Keratinocyte (primary cell): ENCODE data around the gene TSPAN18. TPM values are rescaled to one million over a fixed set of nuclear protein-coding genes. Genes with fewer than 3 reads are reported as not detected.

Experiments
- DNase-seq: peaks from one replicate; pipeline ENCODE4 v3.0.0-alpha.2; 2011; ENCODE audit warnings: low read depth, missing footprints, low spot score
- FAIRE-seq: peaks from 2 replicates; lab custom pipeline; 2011; peaks lifted over from hg19 to GRCh38; lab: Jason Lieb, UNC
- H2AFZ ChIP-seq: 2 replicates; pipeline ENCODE4 v1.6.0; 2012; ENCODE audit warnings: low read length, control low read depth, inconsistent platforms; ENCODE audit not compliant: control insufficient read depth
- H3K27ac ChIP-seq: 2 replicates; pipeline ENCODE4 v1.5.1; 2011; ENCODE audit warnings: low read length; ENCODE audit not compliant: control insufficient read depth, insufficient read depth
- H3K27me3 ChIP-seq: 3 replicates; pipeline ENCODE4 v1.6.0; 2011; ENCODE audit warnings: low read length; ENCODE audit not compliant: control insufficient read depth, insufficient read depth; ENCODE audit errors: extremely low read depth
- H3K36me3 ChIP-seq, 2 experiments: 2 replicates in 1 of 2; 3 replicates in 1 of 2; pipeline ENCODE4 v1.5.1; 2011; ENCODE audit warnings: low read length in 2 of 2, mild to moderate bottlenecking in 1 of 2; ENCODE audit not compliant: control insufficient read depth in 2 of 2, insufficient read depth in 2 of 2; ENCODE audit errors: extremely low read depth in 1 of 2
- H3K4me1 ChIP-seq: 3 replicates; pipeline ENCODE4 v1.5.1; 2011; ENCODE audit warnings: low read length; ENCODE audit not compliant: control insufficient read depth, insufficient read depth; ENCODE audit errors: extremely low read depth
- H3K4me2 ChIP-seq: 3 replicates; pipeline ENCODE4 v1.6.0; 2011; ENCODE audit warnings: low read depth, low read length; ENCODE audit not compliant: control insufficient read depth, insufficient read depth; ENCODE audit errors: extremely low read depth
- H3K4me3 ChIP-seq, 3 experiments: fragments of 200-600 bp in 1 of 3; sonication (generic) in 1 of 3; 2 replicates in 2 of 3; 3 replicates in 1 of 3; pipeline ENCODE4 v1.5.1; 2011 to 2016; ENCODE audit warnings: low read length in 3 of 3, mild to moderate bottlenecking in 3 of 3, control low read depth in 2 of 3, inconsistent platforms in 1 of 3, low read depth in 1 of 3, mixed read lengths in 1 of 3, mixed run types in 1 of 3, moderate library complexity in 1 of 3; ENCODE audit not compliant: control insufficient read depth in 2 of 3, insufficient read depth in 2 of 3; ENCODE audit errors: extremely low read depth in 1 of 3
- H3K79me2 ChIP-seq: 2 replicates; pipeline ENCODE4 v1.6.0; 2012; ENCODE audit warnings: low read length; ENCODE audit not compliant: control insufficient read depth, insufficient read depth
- H3K9ac ChIP-seq: 3 replicates; pipeline ENCODE4 v1.6.0; 2011; ENCODE audit warnings: low read length; ENCODE audit not compliant: control insufficient read depth, insufficient read depth; ENCODE audit errors: extremely low read depth
- H3K9me1 ChIP-seq: 3 replicates; pipeline ENCODE4 v1.6.0; 2011; ENCODE audit warnings: low read length; ENCODE audit not compliant: control insufficient read depth, insufficient read depth; ENCODE audit errors: extremely low read depth
- H3K9me3 ChIP-seq: 2 replicates; pipeline ENCODE4 v1.5.1; 2012; ENCODE audit warnings: low read depth, low read length; ENCODE audit not compliant: control insufficient read depth
- H4K20me1 ChIP-seq: 3 replicates; pipeline ENCODE4 v1.6.0; 2011; ENCODE audit warnings: low read length; ENCODE audit not compliant: control insufficient read depth, insufficient read depth; ENCODE audit errors: extremely low read depth
- EZH2 ChIP-seq: IDR thresholded peaks from one replicate; pipeline ENCODE4 v1.6.1; 2012; ENCODE audit warnings: inconsistent platforms, mild to moderate bottlenecking, low read length, moderate library complexity
- dilution Hi-C: fragments of 300-500 bp; cut with MboI; formaldehyde crosslinking; loops from one replicate; pipeline ENCODE4 v1.7.0; 2020; ENCODE audit warnings: low sequenced_read_pairs; ENCODE audit not compliant: extremely low pct_ligation_motif_present
- polyA plus RNA-seq, 5 experiments: library from polyadenylated mRNA; depleted of rRNA in 3 of 5; stranded (reverse) in 3 of 5; stranded (forward) in 1 of 5; unstranded in 1 of 5; fragments of >200 nt; gene quantifications; 1 replicate in 1 of 5; 2 replicates in 3 of 5; 3 replicates in 1 of 5; pipeline versions ENCODE4 v1.2.1 to v1.2.3, GENCODE V29; 2011 to 2012; ENCODE audit warnings: missing spikeins in 2 of 5, low read depth in 1 of 5, low replicate concordance in 1 of 5
- TF ChIP-seq, protein P1 (sequence below), 3 experiments: IDR thresholded peaks in 1 of 3; conservative IDR thresholded peaks in 1 of 3; optimal IDR thresholded peaks in 1 of 3; 2 replicates in 2 of 3; 3 replicates in 1 of 3; pipeline versions ENCODE3 to v1.5.1; 2011; ENCODE audit warnings: low read length in 3 of 3, mild to moderate bottlenecking in 3 of 3, moderate library complexity in 2 of 3, control low read depth in 1 of 3, inconsistent platforms in 1 of 3; ENCODE audit not compliant: insufficient read depth in 2 of 3; ENCODE audit errors: extremely low read depth in 1 of 3

TSPAN18 gene
- polyA plus RNA-seq, 1 donor (not counting 4 experiments of a cell fraction or from before 2014, with no cell fraction given) = not detected

DNA sequence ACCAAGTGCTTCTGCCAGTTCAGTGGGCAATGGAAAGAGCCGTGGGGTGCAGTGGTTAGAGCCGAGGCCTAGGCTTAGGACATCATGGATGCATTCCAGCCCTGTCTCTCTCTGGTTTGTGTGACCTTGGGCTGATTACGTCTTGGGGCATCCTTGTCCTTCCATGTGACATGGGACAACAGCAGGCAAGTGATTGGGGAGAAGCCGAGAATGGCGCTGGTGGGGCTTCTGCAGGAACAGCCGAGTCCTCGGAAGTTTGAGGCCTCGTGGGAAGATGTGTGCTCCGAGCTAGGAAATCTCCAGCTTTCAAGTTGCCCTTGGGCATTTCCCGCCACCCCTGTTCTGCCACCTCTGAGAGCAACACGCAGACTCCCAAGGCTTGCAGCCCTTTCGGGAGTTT, 16.6 kb downstream of the TSPAN18 start:
- dilution Hi-C loops = no loop called here
- no peaks in the 10 kb centered on the region for H3K79me2 ChIP-seq
- no peak overlapping the region for H3K9ac ChIP-seq
- H3K4me3 ChIP-seq = no peak overlapping the region
- FAIRE-seq (no peak), DNase-seq (no peak)
- peaks cover 34% of the 10 kb centered on the region for H3K27me3 ChIP-seq
- H4K20me1 ChIP-seq = no peaks in the 10 kb centered on the region
- H3K9me3 ChIP-seq = no peaks in the 10 kb centered on the region
- no peaks in the 10 kb centered on the region for H3K36me3 ChIP-seq
- H2AFZ ChIP-seq = no peak overlapping the region
- no peak overlapping the region for H3K4me2 ChIP-seq
- H3K27ac ChIP-seq = no peak overlapping the region
- TF ChIP-seq EZH2 = no peak
- TF ChIP-seq, protein P1, sequence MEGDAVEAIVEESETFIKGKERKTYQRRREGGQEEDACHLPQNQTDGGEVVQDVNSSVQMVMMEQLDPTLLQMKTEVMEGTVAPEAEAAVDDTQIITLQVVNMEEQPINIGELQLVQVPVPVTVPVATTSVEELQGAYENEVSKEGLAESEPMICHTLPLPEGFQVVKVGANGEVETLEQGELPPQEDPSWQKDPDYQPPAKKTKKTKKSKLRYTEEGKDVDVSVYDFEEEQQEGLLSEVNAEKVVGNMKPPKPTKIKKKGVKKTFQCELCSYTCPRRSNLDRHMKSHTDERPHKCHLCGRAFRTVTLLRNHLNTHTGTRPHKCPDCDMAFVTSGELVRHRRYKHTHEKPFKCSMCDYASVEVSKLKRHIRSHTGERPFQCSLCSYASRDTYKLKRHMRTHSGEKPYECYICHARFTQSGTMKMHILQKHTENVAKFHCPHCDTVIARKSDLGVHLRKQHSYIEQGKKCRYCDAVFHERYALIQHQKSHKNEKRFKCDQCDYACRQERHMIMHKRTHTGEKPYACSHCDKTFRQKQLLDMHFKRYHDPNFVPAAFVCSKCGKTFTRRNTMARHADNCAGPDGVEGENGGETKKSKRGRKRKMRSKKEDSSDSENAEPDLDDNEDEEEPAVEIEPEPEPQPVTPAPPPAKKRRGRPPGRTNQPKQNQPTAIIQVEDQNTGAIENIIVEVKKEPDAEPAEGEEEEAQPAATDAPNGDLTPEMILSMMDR (optimal IDR thresholded peaks at IDR 0.05 in 1 of 3, IDR thresholded peaks at IDR 0.05 in 1 of 3, conservative IDR thresholded peaks at IDR 0.05 in 1 of 3; ENCODE audit: extremely low read depth in 1 of 3, insufficient read depth in 2 of 3, low read length in 3 of 3) = no peak
- no peaks in the 10 kb centered on the region for H3K9me1 ChIP-seq
- H3K4me1 ChIP-seq = no peaks in the 10 kb centered on the region

DNA sequence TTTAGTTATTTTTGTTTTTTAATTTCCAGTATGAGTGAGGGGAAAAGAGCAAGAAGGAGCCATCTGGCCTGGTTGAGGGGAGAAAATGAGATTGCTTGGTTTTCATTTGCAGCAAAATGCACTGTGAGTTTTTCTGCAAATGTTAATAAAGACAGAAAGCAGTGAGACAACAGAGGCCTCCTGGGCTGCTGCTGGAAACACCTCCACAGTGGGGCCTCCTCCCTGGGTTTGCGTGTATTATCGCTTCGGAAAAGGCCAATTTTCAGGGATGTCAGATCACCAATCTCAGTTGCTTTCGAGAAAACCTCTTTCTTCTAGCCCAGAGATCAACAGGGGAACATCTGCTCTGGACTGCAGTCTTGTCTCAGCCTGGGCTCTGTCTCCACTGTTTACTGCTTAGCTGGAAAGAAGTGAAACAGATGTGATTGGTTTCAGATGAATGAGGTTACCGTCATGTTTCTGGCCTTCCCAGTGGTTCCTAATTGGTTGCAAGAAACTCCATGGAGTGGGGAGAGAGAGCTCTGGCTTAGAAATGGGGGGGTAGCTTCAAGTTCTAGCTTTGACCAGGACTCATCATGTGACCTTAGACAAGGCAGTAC, 17.3 kb downstream of the TSPAN18 start:
- Histone ChIP-seq H3K27me3 (peaks cover 30% of the 10 kb centered on the region), H3K4me2 (no peak overlapping the region), H3K4me1 (no peaks in the 10 kb centered on the region), H3K36me3 (no peaks in the 10 kb centered on the region), H3K9ac (no peak overlapping the region), H3K9me1 (no peaks in the 10 kb centered on the region), H2AFZ (no peak overlapping the region), H4K20me1 (no peaks in the 10 kb centered on the region), H3K27ac (no peak overlapping the region), H3K4me3 (no peak overlapping the region), H3K79me2 (no peaks in the 10 kb centered on the region), H3K9me3 (no peaks in the 10 kb centered on the region)
- FAIRE-seq (no peak), DNase-seq (no peak)
- no peak for TF ChIP-seq EZH2
- TF ChIP-seq, protein P1 (optimal IDR thresholded peaks at IDR 0.05 in 1 of 3, IDR thresholded peaks at IDR 0.05 in 1 of 3, conservative IDR thresholded peaks at IDR 0.05 in 1 of 3; ENCODE audit: extremely low read depth in 1 of 3, insufficient read depth in 2 of 3, low read length in 3 of 3) = no peak
- dilution Hi-C loops = no loop called here
